ENCODE results near the gene TMEM191C.
"Not testable (repeated sequence)": the region's sequence is repeated elsewhere in the genome, so short reads cannot be mapped to it uniquely, and the experiment has no call there.

Gene TMEM191C

GRCh38 chr22:21440676-21441075 is 26.5 kb upstream of the TMEM191C start:
- H3K4me1 ChIP-seq (ENCODE audit: low read depth, poor library complexity, severe bottlenecking); H2AFZ ChIP-seq (ENCODE audit: low read depth); H3K4me3 ChIP-seq (IDR thresholded peaks at IDR 0.05; ENCODE audit: insufficient read depth, low read depth, low read length); H3K27ac ChIP-seq; H3K36me3 ChIP-seq (ENCODE audit: insufficient read depth); H3K27me3 ChIP-seq (ENCODE audit: insufficient read depth, low read depth); H3K4me2 ChIP-seq; H3K79me2 ChIP-seq (ENCODE audit: insufficient read depth, low read depth); H4K20me1 ChIP-seq (ENCODE audit: insufficient read depth); H3K9ac ChIP-seq: not testable (repeated sequence)

- H2AFZ ChIP-seq (ENCODE audit: low read depth); H3K4me3 ChIP-seq (IDR thresholded peaks at IDR 0.05; ENCODE audit: insufficient read depth, low read depth, low read length); H3K9ac ChIP-seq; H3K4me1 ChIP-seq (ENCODE audit: low read depth, poor library complexity, severe bottlenecking); H3K27me3 ChIP-seq (ENCODE audit: insufficient read depth, low read depth); H3K27ac ChIP-seq; H3K79me2 ChIP-seq (ENCODE audit: insufficient read depth, low read depth); H4K20me1 ChIP-seq (ENCODE audit: insufficient read depth); H3K4me2 ChIP-seq; H3K36me3 ChIP-seq (ENCODE audit: insufficient read depth): not testable (repeated sequence)
Measured at GRCh38 chr22:21441170-21441569, 26.0 kb upstream of the TMEM191C start.

- not testable (repeated sequence) for H3K9ac ChIP-seq
Measured at GRCh38 chr22:21442123-21442522, 25.1 kb upstream of the TMEM191C start.

GRCh38 chr22:21442646-21443045 is 24.5 kb upstream of the TMEM191C start:
- not testable (repeated sequence) for H2AFZ ChIP-seq (ENCODE audit: low read depth); H3K4me3 ChIP-seq (IDR thresholded peaks at IDR 0.05; ENCODE audit: insufficient read depth, low read depth, low read length); H3K36me3 ChIP-seq (ENCODE audit: insufficient read depth); H3K9ac ChIP-seq; H3K4me1 ChIP-seq (ENCODE audit: low read depth, poor library complexity, severe bottlenecking); H3K27me3 ChIP-seq (ENCODE audit: insufficient read depth, low read depth); H4K20me1 ChIP-seq (ENCODE audit: insufficient read depth); H3K4me2 ChIP-seq; H3K79me2 ChIP-seq (ENCODE audit: insufficient read depth, low read depth); H3K27ac ChIP-seq

More at GRCh38 chr22:21442123-21442522, 25.1 kb upstream of the TMEM191C start:
- H3K4me2 ChIP-seq; H2AFZ ChIP-seq (ENCODE audit: low read depth); H3K4me3 ChIP-seq (IDR thresholded peaks at IDR 0.05; ENCODE audit: insufficient read depth, low read depth, low read length); H3K4me1 ChIP-seq (ENCODE audit: low read depth, poor library complexity, severe bottlenecking); H4K20me1 ChIP-seq (ENCODE audit: insufficient read depth); H3K27me3 ChIP-seq (ENCODE audit: insufficient read depth, low read depth); H3K27ac ChIP-seq; H3K36me3 ChIP-seq (ENCODE audit: insufficient read depth); H3K79me2 ChIP-seq (ENCODE audit: insufficient read depth, low read depth): not testable (repeated sequence)

GRCh38 chr22:21443057-21443734 is 24.0 kb upstream of the TMEM191C start:
- TF ChIP-seq CTCF (conservative IDR thresholded peaks at IDR 0.05; ENCODE audit: low read depth, low read length), result no peak
- Histone ChIP-seq H4K20me1 (ENCODE audit: insufficient read depth) (no peaks in the 10 kb centered on the region), H3K4me2 (no peak overlapping the region), H3K9ac (no peak overlapping the region), H2AFZ (ENCODE audit: low read depth) (no peak overlapping the region), H3K27me3 (ENCODE audit: insufficient read depth, low read depth) (no peaks in the 10 kb centered on the region), H3K4me3 (IDR thresholded peaks at IDR 0.05; ENCODE audit: insufficient read depth, low read depth, low read length) (no peak overlapping the region), H3K27ac (no peak overlapping the region), H3K4me1 (ENCODE audit: low read depth, poor library complexity, severe bottlenecking) (no peaks in the 10 kb centered on the region), H3K36me3 (ENCODE audit: insufficient read depth) (no peaks in the 10 kb centered on the region), H3K79me2 (ENCODE audit: insufficient read depth, low read depth) (no peaks in the 10 kb centered on the region)

GRCh38 chr22:21443735-21444421 is 23.3 kb upstream of the TMEM191C start:
- no peak overlapping the region for H3K4me2 ChIP-seq
- no peaks in the 10 kb centered on the region for H3K4me1 ChIP-seq (ENCODE audit: low read depth, poor library complexity, severe bottlenecking)
- H2AFZ ChIP-seq (ENCODE audit: low read depth), result no peak overlapping the region
- H3K4me3 ChIP-seq (IDR thresholded peaks at IDR 0.05; ENCODE audit: insufficient read depth, low read depth, low read length), result no peak overlapping the region
- no peak overlapping the region for H3K9ac ChIP-seq
- H3K27me3 ChIP-seq (ENCODE audit: insufficient read depth, low read depth), result no peaks in the 10 kb centered on the region
- no peaks in the 10 kb centered on the region for H3K36me3 ChIP-seq (ENCODE audit: insufficient read depth)
- no peak for TF ChIP-seq CTCF (conservative IDR thresholded peaks at IDR 0.05; ENCODE audit: low read depth, low read length)
- H3K79me2 ChIP-seq (ENCODE audit: insufficient read depth, low read depth), result no peaks in the 10 kb centered on the region
- H3K27ac ChIP-seq, result no peak overlapping the region
- no peaks in the 10 kb centered on the region for H4K20me1 ChIP-seq (ENCODE audit: insufficient read depth)
